Endothelial cell of umbilical vein (primary cell): ENCODE measurements around the gene TRIM34.

Experiments
- EZH2 ChIP-seq: IDR thresholded peaks from 2 replicates; pipeline ENCODE4 v1.6.1; 2012; ENCODE audit warnings: borderline replicate concordance, low read depth, mild to moderate bottlenecking, moderate library complexity, low read length, inconsistent platforms; ENCODE audit not compliant: severe bottlenecking
- GATA2 ChIP-seq: IDR thresholded peaks from 2 replicates; pipeline ENCODE4 v1.7.0; 2011; ENCODE audit warnings: low read depth, mild to moderate bottlenecking, moderate library complexity, mixed read lengths, low read length; ENCODE audit not compliant: insufficient read length, insufficient read depth
- JUN ChIP-seq: IDR thresholded peaks from 2 replicates; pipeline ENCODE4 v1.6.1; 2011; ENCODE audit warnings: borderline replicate concordance, low read depth; ENCODE audit not compliant: insufficient read length, insufficient read depth
- MYC ChIP-seq: IDR thresholded peaks from one replicate; pipeline ENCODE4 v1.6.1; 2011; ENCODE audit warnings: mild to moderate bottlenecking, low read depth, low read length
- POLR2A ChIP-seq: IDR thresholded peaks from 2 replicates; pipeline ENCODE4 v1.6.1; 2012; ENCODE audit warnings: low read depth, mild to moderate bottlenecking, control low read depth, low read length
- POLR2AphosphoS5 ChIP-seq: IDR thresholded peaks from 2 replicates; pipeline ENCODE4 v1.6.1; 2012; ENCODE audit warnings: low read depth, mild to moderate bottlenecking, control low read depth, low read length, moderate library complexity; ENCODE audit not compliant: insufficient read depth
- TF ChIP-seq, protein P1 (sequence below), 2 donors: IDR thresholded peaks; 1 replicate in 1 of 2; 2 replicates in 1 of 2; pipeline ENCODE4 v1.5.1; 2011; ENCODE audit warnings: low read length in 2 of 2, mild to moderate bottlenecking in 2 of 2, moderate library complexity in 2 of 2, control low read depth in 1 of 2, inconsistent platforms in 1 of 2, low read depth in 1 of 2; ENCODE audit not compliant: insufficient read depth in 1 of 2; ENCODE audit errors: extremely low read depth in 1 of 2
- TF ChIP-seq, protein P2 (sequence below): IDR thresholded peaks from 2 replicates; pipeline ENCODE4 v1.6.1; 2011; ENCODE audit not compliant: insufficient read depth, insufficient read length

DNA sequence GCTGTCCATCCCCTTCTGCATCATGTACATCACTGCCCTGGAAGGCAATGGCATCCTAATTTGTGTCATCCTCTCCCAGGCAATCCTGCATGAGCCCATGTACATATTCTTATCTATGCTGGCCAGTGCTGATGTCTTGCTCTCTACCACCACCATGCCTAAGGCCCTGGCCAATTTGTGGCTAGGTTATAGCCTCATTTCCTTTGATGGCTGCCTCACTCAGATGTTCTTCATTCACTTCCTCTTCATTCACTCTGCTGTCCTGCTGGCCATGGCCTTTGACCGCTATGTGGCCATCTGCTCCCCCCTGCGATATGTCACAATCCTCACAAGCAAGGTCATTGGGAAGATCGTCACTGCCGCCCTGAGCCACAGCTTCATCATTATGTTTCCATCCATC lies 43.8 kb upstream of the TRIM34 start:
- TF ChIP-seq POLR2A (no peak), MYC (no peak), POLR2AphosphoS5 (no peak), GATA2 (no peak), EZH2 (no peak), JUN (no peak)
- TF ChIP-seq, protein P1, sequence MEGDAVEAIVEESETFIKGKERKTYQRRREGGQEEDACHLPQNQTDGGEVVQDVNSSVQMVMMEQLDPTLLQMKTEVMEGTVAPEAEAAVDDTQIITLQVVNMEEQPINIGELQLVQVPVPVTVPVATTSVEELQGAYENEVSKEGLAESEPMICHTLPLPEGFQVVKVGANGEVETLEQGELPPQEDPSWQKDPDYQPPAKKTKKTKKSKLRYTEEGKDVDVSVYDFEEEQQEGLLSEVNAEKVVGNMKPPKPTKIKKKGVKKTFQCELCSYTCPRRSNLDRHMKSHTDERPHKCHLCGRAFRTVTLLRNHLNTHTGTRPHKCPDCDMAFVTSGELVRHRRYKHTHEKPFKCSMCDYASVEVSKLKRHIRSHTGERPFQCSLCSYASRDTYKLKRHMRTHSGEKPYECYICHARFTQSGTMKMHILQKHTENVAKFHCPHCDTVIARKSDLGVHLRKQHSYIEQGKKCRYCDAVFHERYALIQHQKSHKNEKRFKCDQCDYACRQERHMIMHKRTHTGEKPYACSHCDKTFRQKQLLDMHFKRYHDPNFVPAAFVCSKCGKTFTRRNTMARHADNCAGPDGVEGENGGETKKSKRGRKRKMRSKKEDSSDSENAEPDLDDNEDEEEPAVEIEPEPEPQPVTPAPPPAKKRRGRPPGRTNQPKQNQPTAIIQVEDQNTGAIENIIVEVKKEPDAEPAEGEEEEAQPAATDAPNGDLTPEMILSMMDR (IDR thresholded peaks at IDR 0.05; ENCODE audit: extremely low read depth in 1 of 2, insufficient read depth in 1 of 2, low read depth in 1 of 2, low read length in 2 of 2), result no peak
- TF ChIP-seq, protein P2, sequence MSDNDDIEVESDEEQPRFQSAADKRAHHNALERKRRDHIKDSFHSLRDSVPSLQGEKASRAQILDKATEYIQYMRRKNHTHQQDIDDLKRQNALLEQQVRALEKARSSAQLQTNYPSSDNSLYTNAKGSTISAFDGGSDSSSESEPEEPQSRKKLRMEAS, result no peak
